Fibroblast of pulmonary artery (primary cell): ENCODE data around the gene SNAPC4.

Source experiments
- DNase-seq: peaks from one replicate; pipeline ENCODE4 v3.0.0-alpha.2; 2010; ENCODE audit warnings: low read depth
- H3K4me3 ChIP-seq: replicated peaks from 2 replicates; pipeline ENCODE4 v1.5.1; 2011; ENCODE audit warnings: low read depth, mild to moderate bottlenecking, control low read depth, low read length, moderate library complexity
- TF ChIP-seq, protein P1 (sequence below): IDR thresholded peaks from 2 replicates; pipeline ENCODE4 v1.5.1; 2011; ENCODE audit warnings: mild to moderate bottlenecking, control low read depth, low read length, inconsistent platforms; ENCODE audit errors: missing control alignments

Gene SNAPC4

DNA sequence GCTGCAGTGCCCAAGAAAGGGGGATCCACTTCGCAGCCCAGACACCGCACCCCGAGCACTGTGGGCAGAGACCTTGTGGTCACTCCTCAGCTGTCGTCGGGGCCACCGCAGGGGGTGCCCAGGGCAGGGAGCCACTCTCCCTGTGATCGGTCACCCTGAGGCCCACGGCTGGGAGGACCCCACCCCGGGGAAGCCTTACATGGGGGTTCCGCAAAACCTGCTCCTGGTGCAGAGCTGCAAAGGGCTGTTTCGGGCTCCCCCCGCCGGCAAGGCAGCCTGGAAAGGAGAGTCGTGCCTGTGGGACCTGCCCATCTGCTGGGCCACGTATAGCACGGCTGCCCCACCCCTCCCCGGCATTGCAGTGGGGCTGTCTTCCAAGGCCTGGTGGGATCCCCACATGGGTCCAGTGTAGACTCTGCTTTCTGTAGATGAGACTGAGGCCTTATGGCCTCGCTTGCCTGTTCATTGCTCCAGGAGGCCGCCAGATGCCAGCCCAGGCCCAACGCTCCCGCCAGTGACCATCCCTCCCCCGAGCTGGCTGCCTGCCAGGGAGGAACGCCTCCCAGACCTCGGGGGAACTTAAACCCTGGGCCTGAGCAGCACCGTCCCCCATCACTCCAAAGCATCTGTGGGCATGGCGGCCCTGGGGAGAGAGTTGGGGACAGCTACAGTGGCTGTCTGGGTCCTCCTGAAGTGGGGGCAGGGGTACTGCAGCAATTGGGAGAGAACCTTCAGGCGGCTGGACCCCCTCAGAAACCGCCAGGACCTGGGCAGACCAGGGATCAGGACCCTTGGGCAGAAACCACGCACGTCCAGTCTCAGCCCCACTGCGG lies 34.8 kb downstream of the SNAPC4 start:
- H3K4me3 ChIP-seq: no peak overlapping the region
- TF ChIP-seq, protein P1, sequence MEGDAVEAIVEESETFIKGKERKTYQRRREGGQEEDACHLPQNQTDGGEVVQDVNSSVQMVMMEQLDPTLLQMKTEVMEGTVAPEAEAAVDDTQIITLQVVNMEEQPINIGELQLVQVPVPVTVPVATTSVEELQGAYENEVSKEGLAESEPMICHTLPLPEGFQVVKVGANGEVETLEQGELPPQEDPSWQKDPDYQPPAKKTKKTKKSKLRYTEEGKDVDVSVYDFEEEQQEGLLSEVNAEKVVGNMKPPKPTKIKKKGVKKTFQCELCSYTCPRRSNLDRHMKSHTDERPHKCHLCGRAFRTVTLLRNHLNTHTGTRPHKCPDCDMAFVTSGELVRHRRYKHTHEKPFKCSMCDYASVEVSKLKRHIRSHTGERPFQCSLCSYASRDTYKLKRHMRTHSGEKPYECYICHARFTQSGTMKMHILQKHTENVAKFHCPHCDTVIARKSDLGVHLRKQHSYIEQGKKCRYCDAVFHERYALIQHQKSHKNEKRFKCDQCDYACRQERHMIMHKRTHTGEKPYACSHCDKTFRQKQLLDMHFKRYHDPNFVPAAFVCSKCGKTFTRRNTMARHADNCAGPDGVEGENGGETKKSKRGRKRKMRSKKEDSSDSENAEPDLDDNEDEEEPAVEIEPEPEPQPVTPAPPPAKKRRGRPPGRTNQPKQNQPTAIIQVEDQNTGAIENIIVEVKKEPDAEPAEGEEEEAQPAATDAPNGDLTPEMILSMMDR: no peak
- DNase-seq: no peak

DNA sequence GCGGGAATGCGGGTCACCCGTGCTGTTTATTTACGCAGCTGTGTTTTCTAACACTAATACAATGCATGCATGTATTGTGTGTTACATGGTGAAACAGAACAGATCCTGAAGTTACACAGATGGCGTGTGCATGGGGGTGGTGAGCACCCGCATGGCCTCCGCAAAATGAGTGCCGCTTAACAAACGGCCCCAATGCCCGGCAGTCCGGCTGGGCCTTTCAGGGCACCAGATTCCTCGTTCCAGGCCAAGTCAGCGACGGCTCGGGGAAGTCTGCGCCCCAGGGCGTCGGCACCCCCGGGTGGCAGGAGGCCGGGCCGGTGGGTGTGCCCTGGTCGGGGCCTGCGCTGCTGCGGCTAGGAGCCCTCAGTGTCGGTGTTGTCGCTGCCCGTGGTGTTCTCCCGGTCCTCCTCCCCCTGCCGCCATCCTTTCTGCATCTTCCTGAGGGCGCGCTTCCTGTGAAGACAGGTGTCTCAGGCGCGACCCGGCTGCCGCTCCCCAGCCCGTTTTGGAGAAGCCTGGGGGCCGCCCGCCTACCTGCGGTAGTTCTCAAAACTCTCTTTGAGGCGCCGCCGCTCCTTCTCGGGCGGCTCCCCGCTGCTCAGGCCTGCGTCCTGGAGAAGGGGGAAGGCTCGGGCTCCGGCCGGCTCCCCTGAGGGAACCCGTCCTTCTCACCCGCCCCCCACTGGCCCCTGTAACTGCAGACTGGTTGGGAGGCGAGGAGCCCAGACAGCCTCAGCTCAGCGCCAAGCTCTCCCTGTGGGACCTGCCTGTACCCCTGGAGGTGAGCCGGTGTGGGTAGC lies 35.8 kb downstream of the SNAPC4 start:
- no peak for DNase-seq
- TF ChIP-seq, protein P1: no peak
- H3K4me3 ChIP-seq: no peak overlapping the region

DNA sequence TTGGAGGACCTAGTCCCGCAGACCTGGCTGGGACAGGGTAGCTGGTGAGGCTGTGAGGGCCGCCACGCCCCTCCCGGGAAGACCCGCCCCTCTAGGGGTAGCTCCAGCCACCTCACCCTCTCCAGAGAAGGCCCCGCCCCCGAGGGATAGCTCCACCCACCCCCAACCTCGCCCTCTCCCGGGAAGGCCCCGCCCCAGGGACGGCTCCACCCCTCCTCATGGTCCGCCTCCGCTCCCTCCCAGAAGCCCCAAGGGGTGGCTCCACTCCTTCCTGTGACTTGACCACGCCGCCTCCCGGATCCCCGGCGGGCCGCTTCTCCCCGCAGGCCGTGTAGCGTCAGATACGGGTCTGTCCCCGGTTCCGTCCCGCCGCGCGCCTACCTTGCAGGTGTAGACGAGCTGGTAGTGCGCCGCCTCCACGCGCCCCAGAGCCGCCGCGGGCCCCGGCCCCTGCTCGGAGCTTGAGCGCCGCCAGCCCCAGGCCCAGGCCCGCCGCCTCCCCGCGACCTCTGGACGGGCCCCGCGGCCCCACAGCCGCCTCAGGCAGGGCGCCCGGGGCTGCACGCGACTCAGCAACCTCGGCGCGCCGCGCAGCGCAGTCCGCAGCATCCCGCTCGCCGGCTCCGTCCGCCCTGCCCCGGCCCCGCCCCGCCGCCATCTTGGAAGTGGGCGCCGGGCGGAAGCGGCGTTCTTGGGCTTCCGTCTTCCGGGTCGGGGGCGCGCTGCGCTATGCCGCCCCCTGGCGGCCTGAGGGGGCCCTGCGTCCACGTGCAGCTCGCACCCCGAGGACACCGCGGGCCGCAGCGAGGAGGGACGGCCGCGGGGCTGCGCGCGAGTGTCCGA lies 36.6 kb downstream of the SNAPC4 start, which contains the start of gene DNLZ:
DNLZ (minus strand) TSS at position 639 of the 843 bp plus-strand sequence; CDS start at position 609, 30 bp downstream.
- H3K4me3 ChIP-seq: peak within 1 kb of the TSS; percentile 73
- TF ChIP-seq, protein P1: peak; percentile 49
- peak; percentile 95 for DNase-seq

GRCh38 chr9:136362450-136362784 lies 37.6 kb downstream of the SNAPC4 start:
- no peak overlapping the region for H3K4me3 ChIP-seq
- DNase-seq: no peak
- TF ChIP-seq, protein P1: no peak

GRCh38 chr9:136361754-136362449 lies 38.1 kb downstream of the SNAPC4 start:
- DNase-seq: no peak
- no peak overlapping the region for H3K4me3 ChIP-seq
- TF ChIP-seq, protein P1: no peak
